CD4-positive, alpha-beta T cell (primary cell): ENCODE data around the gene ASB10. TPM values are rescaled to one million over a fixed set of nuclear protein-coding genes. Genes with fewer than 3 reads are reported as not detected.

Experiments used
- ATAC-seq: fragments of 200-7000 bp; cut with Tn5 transposase; one replicate; pipeline ENCODE4 v1.10.0; 2022; ENCODE audit warnings: mild to moderate bottlenecking; ENCODE audit not compliant: poor library complexity
- CTCF ChIA-PET: fragments of 350-600 bp; sonication (Branson Sonifier 250); formaldehyde crosslinking; loops from one replicate; lab custom pipeline; 2021; ENCODE audit warnings: antibody characterized with exemption, inconsistent platforms; lab: Charles Lee
- POLR2A ChIA-PET: fragments of 350-600 bp; sonication (Branson Sonifier 250); formaldehyde crosslinking; loops from one replicate; lab custom pipeline; 2021; ENCODE audit warnings: antibody characterized with exemption, inconsistent platforms; lab: Charles Lee
- DNase-seq, 14 experiments: peaks; one replicate each; pipeline ENCODE4 v3.0.0-alpha.2; 2013 to 2020; ENCODE audit warnings: mixed read lengths in 2 of 14
- H3K27ac ChIP-seq, 2 donors: one replicate each; pipeline versions ENCODE4 v1.5.1 to v1.7.0; 2013; ENCODE audit warnings: low read length in 2 of 2, low read depth in 1 of 2, mild to moderate bottlenecking in 1 of 2
- H3K27me3 ChIP-seq, 2 experiments: 1 replicate in 1 of 2; 2 replicates in 1 of 2; pipeline versions ENCODE4 v1.6.1 to v1.7.0; 2013; ENCODE audit warnings: low read length in 2 of 2, control low read depth in 1 of 2, mild to moderate bottlenecking in 1 of 2, moderate library complexity in 1 of 2; ENCODE audit not compliant: insufficient read depth in 2 of 2, control insufficient read depth in 1 of 2
- H3K36me3 ChIP-seq: one replicate; pipeline ENCODE4 v1.6.1; 2013; ENCODE audit warnings: low read length, control low read depth; ENCODE audit not compliant: insufficient read depth
- H3K4me1 ChIP-seq: one replicate; pipeline ENCODE4 v1.6.1; 2013; ENCODE audit warnings: low read length, control low read depth; ENCODE audit not compliant: insufficient read depth
- H3K4me3 ChIP-seq: one replicate; pipeline ENCODE4 v1.5.1; 2013; ENCODE audit warnings: mild to moderate bottlenecking, low read length, moderate library complexity
- H3K9me3 ChIP-seq, 2 experiments: 1 replicate in 1 of 2; 2 replicates in 1 of 2; pipeline versions ENCODE4 v1.6.1 to v1.7.0; 2013; ENCODE audit warnings: low read length in 2 of 2, mild to moderate bottlenecking in 2 of 2, control low read depth in 1 of 2, moderate library complexity in 1 of 2; ENCODE audit not compliant: control insufficient read depth in 1 of 2, insufficient read depth in 1 of 2
- H3K27ac Mint-ChIP-seq: one replicate; pipeline ENCODE4 v1.8.0; 2020; ENCODE audit warnings: mixed read lengths
- H3K27me3 Mint-ChIP-seq: one replicate; pipeline ENCODE4 v1.8.0; 2021; ENCODE audit warnings: mixed read lengths
- H3K36me3 Mint-ChIP-seq: one replicate; pipeline ENCODE4 v1.8.0; 2021; ENCODE audit warnings: low read depth, mixed read lengths
- H3K4me1 Mint-ChIP-seq: one replicate; pipeline ENCODE4 v1.8.0; 2021; ENCODE audit warnings: low read depth, mixed read lengths
- H3K4me3 Mint-ChIP-seq: one replicate; pipeline ENCODE4 v1.8.0; 2020; ENCODE audit warnings: mild to moderate bottlenecking, mixed read lengths
- H3K9me3 Mint-ChIP-seq: one replicate; pipeline ENCODE4 v1.8.0; 2020; ENCODE audit warnings: mixed read lengths
- CTCF ChIP-seq: fragments of 200-600 bp; IDR thresholded peaks from one replicate; pipeline ENCODE4 v1.8.0; 2022; ENCODE audit warnings: antibody characterized with exemption, mild to moderate bottlenecking
- intact Hi-C, 2 experiments: fragments of 100-400 bp; cut with DNase I in 1 of 2; cut with micrococcal nuclease in 1 of 2; formaldehyde crosslinking; loops; one replicate each; pipeline versions ENCODE4 v1.15.1 to v1.9.0; 2023 to 2025; cut with DNase I, micrococcal nuclease
- total RNA-seq, 174 experiments: library from RNA in 2 of 174; stranded (reverse) in 2 of 174; gene quantifications; one replicate each; pipeline ENCODE4 v1.2.3 and lab custom pipeline; 2021 to 2026

Gene ASB10
- total RNA-seq, 2 experiments from 2014 or later = not detected

- Histone ChIP-seq H3K36me3 (peaks cover 58% of the 10 kb centered on the region), H3K27ac (no peak overlapping the region), H3K4me1 (no peaks in the 10 kb centered on the region), H3K27me3 (no peaks in the 10 kb centered on the region), H3K9me3 (no peaks in the 10 kb centered on the region), H3K4me3 (no peak overlapping the region)
- TF ChIP-seq CTCF = no peak
- Mint-ChIP-seq H3K9me3 (no peaks in the 10 kb centered on the region), H3K4me3 (no peak overlapping the region), H3K4me1 (no peaks in the 10 kb centered on the region), H3K27me3 (no peaks in the 10 kb centered on the region), H3K27ac (no peak overlapping the region), H3K36me3 (peaks cover 41% of the 10 kb centered on the region)
- ATAC-seq (no peak), DNase-seq (no peak)
- intact Hi-C loops = no loop called here
- ChIA-PET CTCF (no interaction called here), POLR2A (no interaction called here)
These were observed 55.8 kb downstream of the ASB10 start for GRCh38 chr7:151131224-151131591.

GRCh38 chr7:151130741-151131157, 56.3 kb downstream of the ASB10 start:
- H3K27ac Mint-ChIP-seq = no peak overlapping the region
- Histone ChIP-seq H3K27me3 (no peaks in the 10 kb centered on the region), H3K4me3 (no peak overlapping the region), H3K27ac (no peak overlapping the region), H3K9me3 (no peaks in the 10 kb centered on the region), H3K36me3 (peaks cover 56% of the 10 kb centered on the region), H3K4me1 (no peaks in the 10 kb centered on the region)
- H3K4me1 Mint-ChIP-seq = no peaks in the 10 kb centered on the region
- no peak overlapping the region for H3K4me3 Mint-ChIP-seq
- ChIA-PET POLR2A (no interaction called here), CTCF (no interaction called here)
- H3K36me3 Mint-ChIP-seq = peaks cover 41% of the 10 kb centered on the region
- TF ChIP-seq CTCF = no peak
- DNase-seq (no peak), ATAC-seq (no peak)
- intact Hi-C loops = no loop called here
- H3K9me3 Mint-ChIP-seq = no peaks in the 10 kb centered on the region
- H3K27me3 Mint-ChIP-seq = no peaks in the 10 kb centered on the region

GRCh38 chr7:151129960-151130591, 57.0 kb downstream of the ASB10 start:
- Histone ChIP-seq H3K4me1 (no peaks in the 10 kb centered on the region), H3K27me3 (no peaks in the 10 kb centered on the region), H3K36me3 (peaks cover 53% of the 10 kb centered on the region), H3K9me3 (no peaks in the 10 kb centered on the region), H3K4me3 (no peak overlapping the region), H3K27ac (no peak overlapping the region)
- Mint-ChIP-seq H3K27ac (no peak overlapping the region), H3K36me3 (peaks cover 41% of the 10 kb centered on the region), H3K4me3 (no peak overlapping the region), H3K27me3 (no peaks in the 10 kb centered on the region), H3K9me3 (no peaks in the 10 kb centered on the region), H3K4me1 (no peaks in the 10 kb centered on the region)
- ChIA-PET POLR2A (no interaction called here), CTCF (no interaction called here)
- DNase-seq (no peak), ATAC-seq (no peak)
- intact Hi-C loops = no loop called here
- no peak for TF ChIP-seq CTCF
